K562 (cell line): ENCODE data around the gene GUCA1A. TPM values are rescaled to one million over a fixed set of nuclear protein-coding genes. Genes with fewer than 3 reads are reported as not detected.

Source experiments
- DMBX1 ChIP-seq: fragments of 250-450 bp; sonication (Bioruptor Pico); IDR thresholded peaks from 2 replicates; pipeline ENCODE4 v1.8.0; 2022; ENCODE audit warnings: inconsistent platforms, mild to moderate bottlenecking, moderate library complexity, borderline replicate concordance
- EHMT2 ChIP-seq: fragments of 450-650 bp; IDR thresholded peaks from 2 replicates; pipeline ENCODE4 v1.6.1; 2018; ENCODE audit warnings: antibody characterized with exemption
- GABPB1 ChIP-seq: sonication (generic); formaldehyde crosslinking; IDR thresholded peaks from 2 replicates; pipeline ENCODE4 v1.8.0; 2022; ENCODE audit warnings: mild to moderate bottlenecking, missing genetic modification reagents
- HNRNPH1 ChIP-seq: fragments of 200-400 bp; formaldehyde crosslinking; optimal IDR thresholded peaks from 2 replicates; pipeline ENCODE3; 2017; ENCODE audit warnings: low read depth, mild to moderate bottlenecking, low read length, moderate library complexity
- KHSRP ChIP-seq: fragments of 450-650 bp; IDR thresholded peaks from 2 replicates; pipeline ENCODE4 v1.6.1; 2017
- KLF16 ChIP-seq: IDR thresholded peaks from 2 replicates; pipeline ENCODE4 v1.6.1; 2016; ENCODE audit warnings: antibody characterized with exemption
- NCOR1 ChIP-seq: fragments of 450-650 bp; IDR thresholded peaks from 2 replicates; pipeline ENCODE4 v1.6.1; 2016; ENCODE audit warnings: mild to moderate bottlenecking, moderate library complexity
- NR2C2 ChIP-seq, 2 experiments: fragments of 200-800 bp in 1 of 2; sonication (Bioruptor generic) in 1 of 2; sonication (generic) in 1 of 2; formaldehyde crosslinking in 1 of 2; IDR thresholded peaks; 2 replicates each; pipeline versions ENCODE4 v1.6.1 to v1.8.0; 2016 to 2022; ENCODE audit warnings: mild to moderate bottlenecking in 1 of 2, missing compliant biosample characterization in 1 of 2, missing genetic modification characterization in 1 of 2, missing genetic modification reagents in 1 of 2
- POLR2H ChIP-seq: IDR thresholded peaks from 2 replicates; pipeline ENCODE4 v1.6.1; 2016; ENCODE audit warnings: missing genetic modification characterization, low read depth, mild to moderate bottlenecking, control low read depth, missing compliant biosample characterization, moderate library complexity
- SAP30 ChIP-seq: fragments of 200-600 bp; sonication (generic); IDR thresholded peaks from 2 replicates; pipeline ENCODE4 v1.6.1; 2012; ENCODE audit warnings: borderline replicate concordance, low read depth, mild to moderate bottlenecking, moderate library complexity, low read length, control low read depth, inconsistent platforms; ENCODE audit not compliant: insufficient read depth, poor library complexity, severe bottlenecking
- SMAD1 ChIP-seq: fragments of 150-350 bp; IDR thresholded peaks from 2 replicates; pipeline ENCODE4 v1.6.1; 2014; ENCODE audit warnings: low read length, low read depth; ENCODE audit not compliant: partially characterized antibody
- SMAD4 ChIP-seq: fragments of 250-450 bp; sonication (Bioruptor Pico); conservative IDR thresholded peaks from 2 replicates; pipeline ENCODE4 v1.8.0; 2021; ENCODE audit warnings: inconsistent platforms, mild to moderate bottlenecking, moderate library complexity
- WHSC1 ChIP-seq: IDR thresholded peaks from one replicate; pipeline ENCODE4 v1.6.1; 2012; ENCODE audit warnings: low read length, control low read depth, inconsistent platforms
- ZNF274 ChIP-seq: IDR thresholded peaks from 2 replicates; pipeline ENCODE4 v1.6.1; 2011; ENCODE audit warnings: low read depth, mild to moderate bottlenecking, low read length, moderate library complexity, borderline replicate concordance
- ZNF668 ChIP-seq: fragments of 250-450 bp; sonication (Bioruptor Pico); IDR thresholded peaks from 2 replicates; pipeline ENCODE4 v1.8.0; 2022; ENCODE audit warnings: mild to moderate bottlenecking, inconsistent platforms
- ZNF79 ChIP-seq: fragments of 250-450 bp; sonication (Bioruptor Pico); IDR thresholded peaks from 2 replicates; pipeline ENCODE4 v1.4.0; 2020; ENCODE audit warnings: low read depth, mild to moderate bottlenecking, moderate library complexity
- polyA plus RNA-seq, 8 experiments: library from polyadenylated mRNA; depleted of rRNA in 4 of 8; stranded (reverse) in 5 of 8; unstranded in 3 of 8; fragments of >200 nt; fragmentation: Nextera tagmentation in 2 of 8; fragmentation: Illumina TruSeq in 1 of 8; extraction: Ambion mirVana in 2 of 8; extraction: Trizol in 1 of 8; gene quantifications; 2 replicates each; pipeline versions ENCODE4 v1.2.1 to v1.2.3, GENCODE V29; 2011 to 2014; ENCODE audit warnings: inconsistent platforms in 1 of 8, missing spikeins in 1 of 8
- total RNA-seq, 7 experiments: library from RNA; depleted of rRNA in 6 of 7; stranded (reverse); fragments of >200 nt in 6 of 7; fragmentation: Illumina TruSeq in 2 of 7; extraction: Trizol in 2 of 7; gene quantifications; 2 replicates each; pipeline versions ENCODE4 v1.2.1 to v1.2.3, GENCODE V29; 2011 to 2021; ENCODE audit warnings: low replicate concordance in 1 of 7
- TF ChIP-seq, protein P1 (sequence below), 2 experiments: fragments of 150-350 bp in 1 of 2; IDR thresholded peaks; 2 replicates each; pipeline ENCODE4 v1.6.1; 2012 to 2016; ENCODE audit warnings: low read depth in 2 of 2, low read length in 2 of 2, mild to moderate bottlenecking in 1 of 2, moderate library complexity in 1 of 2
- TF ChIP-seq, protein P2 (sequence below): fragments of 250-450 bp; sonication (Bioruptor Pico); IDR thresholded peaks from 2 replicates; pipeline ENCODE4 v1.4.0; 2020

The GUCA1A gene
- total and polyA plus RNA-seq, 9 of the 15 experiments (the other 6 are each of a cell fraction or from before 2014, with no cell fraction given) = not detected

DNA sequence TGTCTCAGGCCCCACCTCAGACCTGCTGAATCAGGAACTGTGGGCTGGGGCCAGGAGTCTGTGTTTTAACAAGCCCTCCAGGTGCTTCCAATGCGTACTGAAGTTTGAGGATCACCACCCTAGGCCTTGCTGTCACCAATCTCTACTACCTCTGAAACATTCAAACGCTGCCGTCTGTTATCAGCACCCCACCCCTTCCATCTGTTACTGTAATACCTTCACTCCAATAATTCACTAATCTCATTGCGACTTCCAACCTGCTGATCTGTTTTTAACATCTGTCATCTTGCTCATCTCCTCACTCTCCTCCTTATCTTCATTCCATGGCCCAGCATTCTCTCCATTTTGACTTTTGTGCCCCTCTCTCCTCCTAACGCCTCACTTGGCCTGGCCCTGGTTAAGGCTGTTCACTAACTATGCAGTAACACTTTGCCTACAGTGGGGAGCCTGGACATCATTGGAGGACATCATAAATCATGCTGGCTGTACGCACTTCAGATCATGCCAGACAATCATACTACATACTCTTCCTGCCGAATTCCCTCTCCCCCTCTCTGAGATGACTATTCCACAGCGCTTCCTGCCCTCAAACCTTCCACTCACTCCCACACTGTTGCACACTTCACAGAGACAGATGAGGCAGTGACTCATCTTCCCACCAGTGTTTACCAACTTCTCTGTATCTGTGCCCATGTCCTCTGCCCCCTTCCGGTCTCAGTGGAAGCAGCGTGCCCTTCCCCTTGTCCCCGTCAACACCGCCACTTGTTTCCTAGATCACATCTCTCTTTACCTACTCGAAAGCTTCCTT is 24.6 kb downstream of the GUCA1A start (continued):
- TF ChIP-seq, protein P1, sequence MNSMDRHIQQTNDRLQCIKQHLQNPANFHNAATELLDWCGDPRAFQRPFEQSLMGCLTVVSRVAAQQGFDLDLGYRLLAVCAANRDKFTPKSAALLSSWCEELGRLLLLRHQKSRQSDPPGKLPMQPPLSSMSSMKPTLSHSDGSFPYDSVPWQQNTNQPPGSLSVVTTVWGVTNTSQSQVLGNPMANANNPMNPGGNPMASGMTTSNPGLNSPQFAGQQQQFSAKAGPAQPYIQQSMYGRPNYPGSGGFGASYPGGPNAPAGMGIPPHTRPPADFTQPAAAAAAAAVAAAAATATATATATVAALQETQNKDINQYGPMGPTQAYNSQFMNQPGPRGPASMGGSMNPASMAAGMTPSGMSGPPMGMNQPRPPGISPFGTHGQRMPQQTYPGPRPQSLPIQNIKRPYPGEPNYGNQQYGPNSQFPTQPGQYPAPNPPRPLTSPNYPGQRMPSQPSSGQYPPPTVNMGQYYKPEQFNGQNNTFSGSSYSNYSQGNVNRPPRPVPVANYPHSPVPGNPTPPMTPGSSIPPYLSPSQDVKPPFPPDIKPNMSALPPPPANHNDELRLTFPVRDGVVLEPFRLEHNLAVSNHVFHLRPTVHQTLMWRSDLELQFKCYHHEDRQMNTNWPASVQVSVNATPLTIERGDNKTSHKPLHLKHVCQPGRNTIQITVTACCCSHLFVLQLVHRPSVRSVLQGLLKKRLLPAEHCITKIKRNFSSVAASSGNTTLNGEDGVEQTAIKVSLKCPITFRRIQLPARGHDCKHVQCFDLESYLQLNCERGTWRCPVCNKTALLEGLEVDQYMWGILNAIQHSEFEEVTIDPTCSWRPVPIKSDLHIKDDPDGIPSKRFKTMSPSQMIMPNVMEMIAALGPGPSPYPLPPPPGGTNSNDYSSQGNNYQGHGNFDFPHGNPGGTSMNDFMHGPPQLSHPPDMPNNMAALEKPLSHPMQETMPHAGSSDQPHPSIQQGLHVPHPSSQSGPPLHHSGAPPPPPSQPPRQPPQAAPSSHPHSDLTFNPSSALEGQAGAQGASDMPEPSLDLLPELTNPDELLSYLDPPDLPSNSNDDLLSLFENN (IDR thresholded peaks at IDR 0.05; ENCODE audit: low read depth in 2 of 2, low read length in 2 of 2) = peak in 1 of 2 experiments; percentile 89; a peak in 2 of 4 replicates
- TF ChIP-seq SMAD4 (CRISPR knock-in tag) = peak; percentile 95
- TF ChIP-seq KHSRP = peak; percentile 86
- peak; percentile 89 for TF ChIP-seq EHMT2
- no peak for TF ChIP-seq SAP30
- TF ChIP-seq DMBX1 = peak; percentile 93
- no peak for TF ChIP-seq HNRNPH1
- TF ChIP-seq KLF16 = peak; percentile 96
- TF ChIP-seq ZNF79 = no peak
- no peak for TF ChIP-seq SMAD1
- TF ChIP-seq NCOR1 = peak; percentile 99
- TF ChIP-seq GABPB1 = peak; percentile 66; the same call in 1 of the 2 replicates
- peak; percentile 65; the same call in 1 of the 2 replicates for TF ChIP-seq ZNF274
- TF ChIP-seq POLR2H = no peak
- TF ChIP-seq WHSC1 = no peak
- peak; percentile 86; the same call in 1 of the 2 replicates for TF ChIP-seq ZNF668
- TF ChIP-seq, protein P2, sequence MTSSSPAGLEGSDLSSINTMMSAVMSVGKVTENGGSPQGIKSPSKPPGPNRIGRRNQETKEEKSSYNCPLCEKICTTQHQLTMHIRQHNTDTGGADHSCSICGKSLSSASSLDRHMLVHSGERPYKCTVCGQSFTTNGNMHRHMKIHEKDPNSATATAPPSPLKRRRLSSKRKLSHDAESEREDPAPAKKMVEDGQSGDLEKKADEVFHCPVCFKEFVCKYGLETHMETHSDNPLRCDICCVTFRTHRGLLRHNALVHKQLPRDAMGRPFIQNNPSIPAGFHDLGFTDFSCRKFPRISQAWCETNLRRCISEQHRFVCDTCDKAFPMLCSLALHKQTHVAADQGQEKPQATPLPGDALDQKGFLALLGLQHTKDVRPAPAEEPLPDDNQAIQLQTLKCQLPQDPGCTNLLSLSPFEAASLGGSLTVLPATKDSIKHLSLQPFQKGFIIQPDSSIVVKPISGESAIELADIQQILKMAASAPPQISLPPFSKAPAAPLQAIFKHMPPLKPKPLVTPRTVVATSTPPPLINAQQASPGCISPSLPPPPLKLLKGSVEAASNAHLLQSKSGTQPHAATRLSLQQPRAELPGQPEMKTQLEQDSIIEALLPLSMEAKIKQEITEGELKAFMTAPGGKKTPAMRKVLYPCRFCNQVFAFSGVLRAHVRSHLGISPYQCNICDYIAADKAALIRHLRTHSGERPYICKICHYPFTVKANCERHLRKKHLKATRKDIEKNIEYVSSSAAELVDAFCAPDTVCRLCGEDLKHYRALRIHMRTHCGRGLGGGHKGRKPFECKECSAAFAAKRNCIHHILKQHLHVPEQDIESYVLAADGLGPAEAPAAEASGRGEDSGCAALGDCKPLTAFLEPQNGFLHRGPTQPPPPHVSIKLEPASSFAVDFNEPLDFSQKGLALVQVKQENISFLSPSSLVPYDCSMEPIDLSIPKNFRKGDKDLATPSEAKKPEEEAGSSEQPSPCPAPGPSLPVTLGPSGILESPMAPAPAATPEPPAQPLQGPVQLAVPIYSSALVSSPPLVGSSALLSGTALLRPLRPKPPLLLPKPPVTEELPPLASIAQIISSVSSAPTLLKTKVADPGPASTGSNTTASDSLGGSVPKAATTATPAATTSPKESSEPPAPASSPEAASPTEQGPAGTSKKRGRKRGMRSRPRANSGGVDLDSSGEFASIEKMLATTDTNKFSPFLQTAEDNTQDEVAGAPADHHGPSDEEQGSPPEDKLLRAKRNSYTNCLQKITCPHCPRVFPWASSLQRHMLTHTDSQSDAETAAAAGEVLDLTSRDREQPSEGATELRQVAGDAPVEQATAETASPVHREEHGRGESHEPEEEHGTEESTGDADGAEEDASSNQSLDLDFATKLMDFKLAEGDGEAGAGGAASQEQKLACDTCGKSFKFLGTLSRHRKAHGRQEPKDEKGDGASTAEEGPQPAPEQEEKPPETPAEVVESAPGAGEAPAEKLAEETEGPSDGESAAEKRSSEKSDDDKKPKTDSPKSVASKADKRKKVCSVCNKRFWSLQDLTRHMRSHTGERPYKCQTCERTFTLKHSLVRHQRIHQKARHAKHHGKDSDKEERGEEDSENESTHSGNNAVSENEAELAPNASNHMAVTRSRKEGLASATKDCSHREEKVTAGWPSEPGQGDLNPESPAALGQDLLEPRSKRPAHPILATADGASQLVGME (CRISPR knock-in tag) = no peak
- no peak for TF ChIP-seq NR2C2 (CRISPR knock-in tag; IDR thresholded peaks at IDR 0.05)
- no peak; the same call in 1 of the 2 replicates for TF ChIP-seq NR2C2 (tag; IDR thresholded peaks at IDR 0.05)
